Regular cardiac myocyte (primary cell): ENCODE data around the gene SCN3A. TPM values are rescaled to one million over a fixed set of nuclear protein-coding genes. Genes with fewer than 3 reads are reported as not detected.

Source experiments
- total RNA-seq: library from RNA; depleted of rRNA; stranded (reverse); fragments of >200 nt; gene quantifications from 2 replicates; pipeline ENCODE4 v1.2.3, GENCODE V29; 2014

Gene SCN3A
- total RNA-seq: 0.85 and 1.9 TPM in 2 replicates

GRCh38 chr2:165203689-165204559 is at the start of gene SCN3A:
Gene SCN3A (minus strand): TSS chr2:165204050. CDS start chr2:165176394, 27,656 bp downstream.

GRCh38 chr2:165239230-165239629 is 35.4 kb upstream of the SCN3A start, which contains the start of gene SCN2A:
Gene SCN2A (plus strand): TSS chr2:165239414. CDS start chr2:165295824, 56,410 bp downstream.

Other genes starting within 250 kb of the SCN3A start
- 0.28 TPM in 1 of 2 replicates, not detected in the other for gene SLC38A11, start 248.5 kb downstream of the SCN3A start, total RNA-seq
- gene SCN2A, start 35.4 kb upstream of the SCN3A start, total RNA-seq: 0.77 and 2.0 TPM in 2 replicates